Breast epithelium (tissue), 3 donors: ENCODE results near the gene BTRC.

Source experiments
- CTCF ChIP-seq, 3 donors: fragments of 450-650 bp; IDR thresholded peaks; one replicate each; pipeline ENCODE4 v1.5.1; 2016 to 2017; ENCODE audit warnings: antibody characterized with exemption in 3 of 3, mild to moderate bottlenecking in 3 of 3, moderate library complexity in 3 of 3
- POLR2A ChIP-seq: fragments of 450-650 bp; IDR thresholded peaks from one replicate; pipeline ENCODE4 v1.6.1; 2016; ENCODE audit warnings: antibody characterized with exemption, mild to moderate bottlenecking, moderate library complexity

DNA sequence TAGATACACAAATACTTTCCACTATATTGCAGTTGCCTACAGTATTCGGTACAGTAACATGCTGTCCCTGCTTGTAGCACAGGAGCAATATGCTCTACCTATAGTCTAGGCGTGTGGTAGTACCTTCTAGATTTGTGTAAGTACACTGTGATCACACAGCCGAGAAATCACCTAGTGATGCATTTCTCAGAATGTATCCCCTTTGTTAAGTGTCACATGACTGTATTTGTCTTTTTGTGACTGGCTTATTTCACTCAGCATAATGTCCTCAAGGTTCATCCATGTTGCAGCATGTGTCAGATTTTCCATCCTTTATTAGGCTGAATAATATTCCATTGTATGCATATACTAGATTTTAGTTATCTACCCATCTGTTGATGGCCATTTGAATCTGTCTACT is 61.9 kb downstream of the BTRC start:
- no peak for TF ChIP-seq CTCF (IDR thresholded peaks at IDR 0.05)
- no peak for TF ChIP-seq POLR2A
